Activated CD8-positive, alpha-beta memory T cell treated with anti-CD3 and anti-CD28 coated beads for 1 hour (primary cell): Measurements from ENCODE around the gene ART3.
A peak's percentile ranks its signal among the peaks of the same experiment; 100 is the strongest.

Source experiments
- DNase-seq, 2 donors: peaks; one replicate each; pipeline ENCODE4 v3.0.0-alpha.2; 2020; ENCODE audit warnings: low read depth in 1 of 2; ENCODE audit errors: extremely low read depth in 1 of 2

Gene ART3

GRCh38 chr4:76144546-76144945 is 70.0 kb downstream of the ART3 start:
- no peak for DNase-seq

GRCh38 chr4:76147454-76148141 is 73.1 kb downstream of the ART3 start:
- DNase-seq, result peak in 1 of 2 donors; percentile 5

GRCh38 chr4:76148142-76148865 is 73.8 kb downstream of the ART3 start, which contains the start of gene NUP54:
Gene NUP54 (minus strand): TSS chr4:76148397. CDS start chr4:76148374, 23 bp downstream.
- DNase-seq, result peak; percentile 86 to 89

GRCh38 chr4:76153356-76153755 is 78.8 kb downstream of the ART3 start:
- DNase-seq, result no peak

GRCh38 chr4:76155979-76156378 is 81.5 kb downstream of the ART3 start:
- DNase-seq, result no peak

- no peak for DNase-seq
Observed at GRCh38 chr4:76156635-76157034, 82.1 kb downstream of the ART3 start.

- DNase-seq, result no peak
Observed at GRCh38 chr4:76160355-76160754, 85.8 kb downstream of the ART3 start.
